ENCODE data around the gene DHODH.
"Not testable (repeated sequence)": the region's sequence is repeated elsewhere in the genome, so short reads cannot be mapped to it uniquely, and the experiment has no call there.

Gene DHODH

DNA sequence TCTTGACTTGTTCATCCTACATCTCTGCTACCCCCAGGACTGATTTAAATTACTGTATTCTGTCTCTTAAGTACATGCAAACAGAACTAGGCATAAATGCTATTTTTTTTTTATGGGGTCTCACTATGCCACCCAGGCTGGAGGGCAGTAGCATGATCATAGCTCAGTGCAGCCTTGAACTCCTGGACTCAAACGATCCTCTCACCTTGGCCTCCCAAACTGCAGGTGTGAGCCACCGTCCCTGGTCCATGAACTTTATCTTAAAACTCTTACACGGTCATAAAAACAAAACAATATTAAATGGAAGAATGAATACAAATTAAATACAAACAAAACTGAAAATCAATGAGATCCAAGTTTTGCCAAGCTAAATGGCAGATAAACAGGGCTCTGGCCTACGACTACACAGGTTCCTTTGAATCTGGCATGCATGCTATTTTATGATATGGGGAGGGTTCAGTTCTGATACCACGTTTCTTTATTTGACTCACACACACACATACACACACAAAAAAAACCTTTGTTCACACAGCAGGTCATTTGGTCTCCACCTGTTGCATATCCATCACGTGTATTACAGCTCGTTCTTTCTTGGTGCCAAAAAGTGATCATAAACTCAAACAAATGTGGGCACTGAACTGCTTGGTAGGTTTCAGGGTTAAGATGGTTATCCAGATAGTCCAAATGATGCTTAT is 7.2 kb upstream of the DHODH start:
- Mint-ChIP-seq H3K27ac (no peak overlapping the region), H3K9me3 (no peaks in the 10 kb centered on the region), H3K27me3 (peaks cover 9% of the 10 kb centered on the region), H3K36me3 (ENCODE audit: low read depth) (no peaks in the 10 kb centered on the region), H3K4me1 (ENCODE audit: low read depth) (peaks cover 7% of the 10 kb centered on the region), H3K4me3 (no peak overlapping the region)

DNA sequence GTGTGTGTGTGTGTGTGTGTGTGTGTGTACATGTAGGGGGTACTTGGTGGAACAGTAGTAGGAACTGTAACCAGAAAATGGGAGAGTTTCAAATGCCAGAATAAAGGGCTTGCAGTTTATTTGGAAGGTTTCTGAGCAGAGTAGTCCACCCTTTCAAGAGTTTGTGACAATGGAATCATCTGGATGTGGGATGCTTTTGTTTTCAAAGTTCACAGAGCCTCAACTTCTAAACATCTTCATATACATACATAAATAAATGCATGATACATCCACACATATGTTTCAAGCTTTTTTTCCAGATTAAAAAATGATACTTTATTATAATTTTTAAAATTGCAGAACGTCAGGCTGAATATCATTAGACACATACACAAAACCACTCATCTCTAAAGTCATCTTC is 5.9 kb upstream of the DHODH start:
- Mint-ChIP-seq H3K27me3 (peaks cover 3% of the 10 kb centered on the region), H3K27ac (no peak overlapping the region), H3K4me3 (no peak overlapping the region), H3K9me3 (no peaks in the 10 kb centered on the region), H3K36me3 (ENCODE audit: low read depth) (no peaks in the 10 kb centered on the region), H3K4me1 (ENCODE audit: low read depth) (peaks cover 7% of the 10 kb centered on the region)

DNA sequence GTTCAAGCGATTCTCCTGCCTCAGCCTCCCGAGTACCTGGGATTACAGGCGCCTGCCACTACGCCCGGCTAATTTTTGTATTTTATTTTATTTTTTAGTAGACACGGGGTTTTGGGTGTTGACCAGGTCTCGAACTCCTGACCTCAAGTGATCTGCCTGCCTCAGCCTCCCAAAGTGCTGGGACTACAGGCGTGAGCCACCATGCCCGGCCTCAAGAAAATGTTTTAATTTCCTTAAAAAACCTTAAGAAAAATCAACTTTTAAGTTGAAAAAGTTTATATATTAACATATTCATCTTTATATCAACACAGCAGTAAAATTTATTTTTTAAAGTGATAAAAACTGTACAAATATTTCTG is 500 bp upstream of the DHODH start:
- Mint-ChIP-seq H3K4me1 (ENCODE audit: low read depth) (peaks cover 34% of the 10 kb centered on the region), H3K36me3 (ENCODE audit: low read depth) (peaks cover 12% of the 10 kb centered on the region), H3K4me3 (peak overlapping the region; percentile 92)
- H3K9me3 Mint-ChIP-seq, H3K27ac Mint-ChIP-seq, H3K27me3 Mint-ChIP-seq: not testable (repeated sequence)

DNA sequence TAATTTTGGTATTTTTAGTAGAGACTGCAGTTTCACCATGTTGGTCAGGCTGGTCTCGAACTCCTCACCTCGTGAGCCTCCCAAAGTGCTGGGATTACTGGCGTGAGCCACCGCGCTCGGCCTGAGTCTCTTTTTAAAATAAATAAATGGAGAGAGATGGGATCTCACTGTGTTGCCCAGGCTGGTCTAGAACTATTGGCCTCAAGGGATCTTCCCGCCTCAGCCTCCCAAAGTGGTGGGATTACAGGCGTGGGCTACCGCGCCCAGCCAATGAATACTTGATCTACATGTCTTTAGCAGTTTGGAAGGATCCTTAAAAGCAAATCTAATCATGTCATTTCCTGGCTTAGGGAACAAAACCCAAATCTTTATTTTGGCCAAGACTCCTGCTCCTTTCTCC is 1.2 kb downstream of the DHODH start:
- Mint-ChIP-seq H3K27ac (peak overlapping the region; percentile 52), H3K4me3 (peak overlapping the region; percentile 80), H3K9me3 (no peaks in the 10 kb centered on the region), H3K27me3 (no peaks in the 10 kb centered on the region), H3K36me3 (ENCODE audit: low read depth) (peaks cover 19% of the 10 kb centered on the region), H3K4me1 (ENCODE audit: low read depth) (peaks cover 50% of the 10 kb centered on the region)

DNA sequence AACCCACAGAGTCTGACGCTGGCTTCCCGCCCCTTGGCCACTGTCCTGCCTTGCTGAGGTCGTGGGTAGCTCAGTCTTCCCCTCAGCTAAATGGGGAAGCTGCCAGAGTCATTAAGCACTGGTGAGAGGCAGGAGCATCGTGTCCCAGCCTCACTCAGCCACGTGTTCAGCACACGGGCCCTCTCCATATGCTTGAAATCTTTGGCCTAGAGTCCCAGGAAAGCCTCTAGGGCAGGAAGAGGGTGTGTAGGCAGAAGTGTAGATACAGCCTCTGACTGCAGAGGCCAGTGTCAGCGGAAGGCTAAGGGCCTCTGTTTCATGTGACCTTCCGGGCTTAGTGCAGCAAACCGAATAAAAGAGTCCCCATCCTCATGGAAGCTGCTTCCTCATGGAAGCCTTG is 4.1 kb downstream of the DHODH start:
- Mint-ChIP-seq H3K27me3 (no peaks in the 10 kb centered on the region), H3K36me3 (ENCODE audit: low read depth) (peaks cover 45% of the 10 kb centered on the region), H3K4me3 (no peak overlapping the region), H3K27ac (no peak overlapping the region), H3K9me3 (no peaks in the 10 kb centered on the region), H3K4me1 (ENCODE audit: low read depth) (peaks cover 50% of the 10 kb centered on the region)

DNA sequence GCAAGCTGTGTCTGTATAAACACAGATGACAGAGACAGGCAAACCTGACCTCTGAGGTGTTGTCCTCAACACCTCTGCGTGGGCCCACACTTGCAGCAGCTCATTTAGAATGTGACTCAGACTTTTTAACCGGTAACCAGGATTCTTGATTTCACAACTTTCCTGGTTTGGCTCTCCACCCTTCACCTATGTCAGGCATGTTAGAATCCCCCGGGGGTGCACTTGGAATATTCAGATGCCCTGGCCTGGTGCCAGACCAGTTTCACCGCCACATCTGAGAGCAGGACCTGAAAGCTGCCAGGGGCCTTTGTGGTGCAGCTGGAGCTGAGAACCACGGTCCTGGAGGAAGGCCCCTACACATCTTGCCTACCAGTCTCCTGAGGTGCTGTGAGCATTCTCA is 4.8 kb downstream of the DHODH start:
- Mint-ChIP-seq H3K9me3 (no peaks in the 10 kb centered on the region), H3K4me1 (ENCODE audit: low read depth) (peaks cover 49% of the 10 kb centered on the region), H3K36me3 (ENCODE audit: low read depth) (peaks cover 49% of the 10 kb centered on the region), H3K27ac (peak overlapping the region; percentile 77), H3K4me3 (peak overlapping the region; percentile 17), H3K27me3 (no peaks in the 10 kb centered on the region)

DNA sequence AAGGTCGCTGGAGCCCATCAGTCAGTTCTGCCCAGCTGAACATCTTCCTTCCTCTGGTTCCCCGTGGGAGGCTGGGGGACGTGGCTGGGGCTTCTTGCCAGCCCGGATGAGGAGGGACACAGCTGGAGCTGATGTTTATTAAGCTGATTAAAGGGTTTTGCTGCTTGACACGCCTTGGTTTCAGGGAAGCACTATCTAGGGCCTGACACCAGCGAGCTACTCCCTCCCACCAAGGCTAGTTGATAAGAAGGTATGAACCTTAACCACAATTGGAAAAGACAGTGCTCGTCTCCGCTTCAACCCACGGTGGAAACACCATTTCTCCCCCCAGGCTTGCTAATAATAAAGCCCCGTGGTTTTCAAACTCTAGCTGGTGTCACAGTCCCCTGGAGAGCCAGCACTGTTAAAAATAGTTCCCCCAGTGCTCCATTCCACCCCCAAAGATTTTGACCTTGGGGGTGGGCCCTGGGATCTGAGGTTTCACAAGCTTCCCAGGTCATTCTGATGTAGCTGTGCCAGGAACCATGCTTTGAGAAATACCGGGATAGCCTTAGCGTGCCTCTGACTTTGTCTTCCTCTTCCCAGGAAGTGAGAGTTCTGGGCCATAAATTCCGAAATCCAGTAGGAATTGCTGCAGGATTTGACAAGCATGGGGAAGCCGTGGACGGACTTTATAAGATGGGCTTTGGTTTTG is 5.5 kb downstream of the DHODH start:
- Mint-ChIP-seq H3K4me3 (peak overlapping the region; percentile 14), H3K36me3 (ENCODE audit: low read depth) (peaks cover 45% of the 10 kb centered on the region), H3K4me1 (ENCODE audit: low read depth) (peaks cover 45% of the 10 kb centered on the region), H3K9me3 (no peaks in the 10 kb centered on the region), H3K27ac (peak overlapping the region; percentile 77), H3K27me3 (no peaks in the 10 kb centered on the region)

DNA sequence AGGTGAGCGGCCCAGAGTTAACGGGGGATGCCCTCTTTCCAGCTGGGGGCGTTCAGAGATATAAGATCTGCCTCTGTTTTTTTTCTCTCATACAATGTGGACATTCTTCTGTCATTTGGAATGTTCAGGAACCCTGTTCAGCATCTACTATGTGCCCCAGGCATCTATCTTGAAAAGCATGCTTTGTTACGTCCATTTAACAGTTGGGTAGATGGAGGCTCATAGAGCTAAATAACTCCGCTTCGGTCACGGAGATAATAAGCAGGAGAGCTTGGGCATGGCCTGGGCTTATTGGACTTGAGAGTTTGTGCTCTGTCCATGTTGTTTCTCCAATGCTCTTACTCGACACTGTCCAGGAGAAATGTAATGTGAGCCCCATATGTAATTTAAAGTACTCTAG is 6.1 kb downstream of the DHODH start:
- no peak overlapping the region for H3K4me3 Mint-ChIP-seq
- peaks cover 50% of the 10 kb centered on the region for H3K36me3 Mint-ChIP-seq (ENCODE audit: low read depth)
- H3K4me1 Mint-ChIP-seq (ENCODE audit: low read depth): peaks cover 43% of the 10 kb centered on the region
- H3K9me3 Mint-ChIP-seq: no peaks in the 10 kb centered on the region
- no peaks in the 10 kb centered on the region for H3K27me3 Mint-ChIP-seq
- peak overlapping the region; percentile 50 for H3K27ac Mint-ChIP-seq

DNA sequence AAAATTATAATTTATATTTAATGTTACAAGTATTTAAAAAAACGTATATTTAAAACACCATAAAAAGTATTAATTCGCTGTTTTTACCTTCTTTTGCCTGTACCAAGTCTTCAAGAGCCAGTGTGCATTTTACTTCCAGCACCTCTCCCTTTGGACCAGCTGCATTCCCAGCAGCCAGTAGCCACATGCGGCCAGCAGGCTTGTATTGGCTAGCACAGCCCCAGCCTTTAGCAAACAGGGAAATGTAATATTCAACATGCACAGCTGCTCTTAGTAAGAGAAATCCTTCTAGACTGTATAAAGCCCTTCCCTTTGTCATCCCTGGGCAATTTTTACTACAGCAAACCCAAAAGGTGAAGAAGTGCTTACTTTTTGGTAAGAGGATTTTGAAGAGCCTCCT is 6.6 kb downstream of the DHODH start:
- Mint-ChIP-seq H3K4me3 (no peak overlapping the region), H3K36me3 (ENCODE audit: low read depth) (peaks cover 46% of the 10 kb centered on the region), H3K9me3 (no peaks in the 10 kb centered on the region), H3K27ac (no peak overlapping the region), H3K4me1 (ENCODE audit: low read depth) (peaks cover 39% of the 10 kb centered on the region), H3K27me3 (no peaks in the 10 kb centered on the region)

DNA sequence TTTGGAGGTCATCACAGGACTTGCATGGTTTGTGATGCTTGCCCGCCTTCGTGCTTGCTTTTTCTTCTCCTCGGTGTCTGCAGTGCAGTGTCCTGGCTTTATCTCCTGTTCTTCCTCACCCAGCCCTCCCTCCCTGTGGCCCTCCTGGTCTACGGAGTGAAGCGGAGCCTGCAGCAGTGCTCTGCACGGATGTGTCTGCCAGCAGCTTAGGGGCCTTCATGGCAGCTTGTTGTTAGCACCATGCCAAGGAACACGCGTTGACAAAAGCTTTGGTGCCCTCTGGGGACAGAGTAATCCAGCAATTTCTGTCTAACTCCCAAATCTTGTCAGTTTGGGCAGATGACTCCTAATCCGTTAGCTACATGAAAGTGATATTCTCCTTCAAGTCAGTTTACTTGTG is 9.9 kb downstream of the DHODH start:
- peaks cover 51% of the 10 kb centered on the region for H3K36me3 Mint-ChIP-seq (ENCODE audit: low read depth)
- no peaks in the 10 kb centered on the region for H3K9me3 Mint-ChIP-seq
- H3K4me1 Mint-ChIP-seq (ENCODE audit: low read depth): peaks cover 12% of the 10 kb centered on the region
- no peaks in the 10 kb centered on the region for H3K27me3 Mint-ChIP-seq
- no peak overlapping the region for H3K27ac Mint-ChIP-seq
- no peak overlapping the region for H3K4me3 Mint-ChIP-seq

DNA sequence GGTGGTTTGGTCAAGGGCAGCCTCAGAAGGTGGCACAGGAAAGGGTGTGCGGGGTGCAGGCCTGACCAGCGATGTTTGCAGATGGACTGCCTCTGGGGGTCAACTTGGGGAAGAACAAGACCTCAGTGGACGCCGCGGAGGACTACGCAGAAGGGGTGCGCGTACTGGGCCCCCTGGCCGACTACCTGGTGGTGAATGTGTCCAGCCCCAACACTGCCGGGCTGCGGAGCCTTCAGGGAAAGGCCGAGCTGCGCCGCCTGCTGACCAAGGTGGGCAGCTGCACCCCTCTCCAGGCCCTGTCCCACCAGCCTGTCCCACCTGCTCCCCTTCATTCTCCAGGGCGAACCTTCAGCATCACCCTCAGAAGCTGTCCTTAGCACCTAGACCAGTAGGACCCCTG is 12.5 kb downstream of the DHODH start:
- no peaks in the 10 kb centered on the region for H3K27me3 Mint-ChIP-seq
- peaks cover 50% of the 10 kb centered on the region for H3K36me3 Mint-ChIP-seq (ENCODE audit: low read depth)
- peak overlapping the region; percentile 61 for H3K27ac Mint-ChIP-seq
- no peak overlapping the region for H3K4me3 Mint-ChIP-seq
- H3K9me3 Mint-ChIP-seq: no peaks in the 10 kb centered on the region
- H3K4me1 Mint-ChIP-seq (ENCODE audit: low read depth): no peaks in the 10 kb centered on the region

DNA sequence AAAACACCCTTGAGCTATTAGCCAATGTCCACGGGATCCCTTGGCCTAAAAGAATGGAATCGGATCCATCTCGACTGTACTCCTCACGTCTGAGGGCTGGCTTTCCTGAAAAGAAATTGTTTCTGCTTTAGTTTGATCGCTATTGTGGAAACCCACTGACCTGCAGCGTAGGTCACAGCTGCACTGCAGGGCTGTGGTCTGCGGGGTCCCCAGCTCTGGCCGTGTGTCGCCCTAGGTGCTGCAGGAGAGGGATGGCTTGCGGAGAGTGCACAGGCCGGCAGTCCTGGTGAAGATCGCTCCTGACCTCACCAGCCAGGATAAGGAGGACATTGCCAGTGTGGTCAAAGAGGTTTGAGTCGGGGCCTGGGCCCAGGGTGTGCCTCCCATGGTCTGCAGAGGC is 13.6 kb downstream of the DHODH start:
- Mint-ChIP-seq H3K4me1 (ENCODE audit: low read depth) (no peaks in the 10 kb centered on the region), H3K36me3 (ENCODE audit: low read depth) (peaks cover 39% of the 10 kb centered on the region), H3K27ac (no peak overlapping the region), H3K27me3 (no peaks in the 10 kb centered on the region), H3K9me3 (no peaks in the 10 kb centered on the region), H3K4me3 (no peak overlapping the region)

DNA sequence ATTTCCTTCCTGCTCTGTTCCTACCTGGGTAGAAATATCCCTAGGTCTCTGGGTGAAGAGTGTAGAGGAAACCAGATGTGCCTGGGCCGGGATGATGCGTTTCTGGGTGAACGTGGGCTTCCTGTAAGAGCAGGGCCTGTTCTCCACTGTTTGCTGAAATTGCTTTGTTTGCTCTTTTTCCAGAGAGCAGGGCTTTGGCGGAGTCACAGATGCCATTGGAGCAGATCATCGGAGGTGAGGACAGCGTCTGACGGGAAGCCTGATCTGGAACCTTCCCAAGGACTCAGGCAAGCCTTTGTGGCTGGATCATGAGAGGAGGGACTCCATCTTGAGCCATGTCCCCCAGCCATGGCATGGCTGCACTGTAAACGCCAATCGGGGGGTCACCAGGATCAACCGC is 15.4 kb downstream of the DHODH start:
- H3K4me3 Mint-ChIP-seq: no peak overlapping the region
- peaks cover 43% of the 10 kb centered on the region for H3K36me3 Mint-ChIP-seq (ENCODE audit: low read depth)
- no peaks in the 10 kb centered on the region for H3K27me3 Mint-ChIP-seq
- H3K9me3 Mint-ChIP-seq: no peaks in the 10 kb centered on the region
- no peaks in the 10 kb centered on the region for H3K4me1 Mint-ChIP-seq (ENCODE audit: low read depth)
- H3K27ac Mint-ChIP-seq: peak overlapping the region; percentile 6

DNA sequence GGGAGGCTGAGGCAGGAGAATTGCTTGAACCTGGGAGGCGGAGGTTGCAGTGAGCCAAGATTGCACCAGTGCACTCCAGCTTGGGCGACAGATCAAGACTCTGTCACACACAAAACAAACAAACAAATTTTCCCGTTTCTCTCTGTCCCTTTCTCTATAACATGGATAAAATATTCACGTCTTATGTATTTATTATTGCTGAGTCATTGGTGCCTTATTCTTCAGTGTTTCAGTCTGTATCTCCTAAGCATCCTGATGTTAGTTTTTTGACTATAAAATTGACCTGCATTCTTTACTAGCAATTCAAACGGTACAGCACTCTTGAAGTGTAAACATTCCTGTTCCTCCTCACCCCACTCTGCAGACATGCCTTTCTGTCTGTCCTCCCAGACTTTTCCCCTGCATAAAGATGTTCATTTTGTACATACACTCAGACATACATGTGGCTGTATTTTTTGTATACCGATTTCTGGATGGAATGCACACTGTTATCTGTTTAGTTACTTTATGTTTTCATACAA is 16.4 kb downstream of the DHODH start:
- no peaks in the 10 kb centered on the region for H3K9me3 Mint-ChIP-seq
- peaks cover 38% of the 10 kb centered on the region for H3K36me3 Mint-ChIP-seq (ENCODE audit: low read depth)
- H3K4me3 Mint-ChIP-seq: no peak overlapping the region
- H3K27ac Mint-ChIP-seq: peak overlapping the region; percentile 58
- no peaks in the 10 kb centered on the region for H3K4me1 Mint-ChIP-seq (ENCODE audit: low read depth)
- no peaks in the 10 kb centered on the region for H3K27me3 Mint-ChIP-seq

DNA sequence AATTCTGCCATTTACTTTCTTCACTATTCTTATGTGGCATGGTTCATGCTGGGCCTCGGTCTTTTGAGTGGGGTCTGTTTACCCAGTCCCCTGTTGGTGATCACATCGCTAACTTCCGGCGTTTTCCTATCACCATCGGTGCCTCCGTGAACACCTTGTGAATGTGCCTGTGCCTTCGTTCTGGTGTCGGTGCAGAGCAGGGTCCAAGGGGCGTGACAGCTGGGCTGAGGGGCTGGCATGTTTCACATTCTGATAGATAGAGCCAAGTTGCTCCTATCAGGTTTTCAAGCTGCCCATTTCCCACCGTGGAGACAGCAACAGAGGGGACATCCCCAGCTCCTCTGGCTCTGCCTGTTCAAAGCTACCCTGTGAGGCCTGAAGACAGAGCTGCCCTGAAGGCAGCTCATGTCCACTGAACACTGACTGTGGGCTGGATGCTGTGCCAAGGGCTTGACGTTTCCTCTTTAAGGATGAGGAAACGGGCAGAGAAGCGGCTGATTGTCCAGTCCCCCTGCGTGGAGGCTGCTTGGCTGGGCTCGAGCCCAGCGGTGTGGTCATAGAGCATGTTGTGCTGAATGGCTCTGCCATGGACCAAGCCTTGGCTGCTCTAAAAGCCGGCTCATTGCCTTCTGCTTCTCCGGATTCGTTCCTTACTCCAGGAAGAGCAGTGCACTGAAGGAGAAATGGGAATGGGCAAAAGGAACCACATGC is 17.0 kb downstream of the DHODH start:
- Mint-ChIP-seq H3K27me3 (no peaks in the 10 kb centered on the region), H3K9me3 (no peaks in the 10 kb centered on the region), H3K4me1 (ENCODE audit: low read depth) (no peaks in the 10 kb centered on the region), H3K27ac (peak overlapping the region; percentile 58), H3K36me3 (ENCODE audit: low read depth) (peaks cover 38% of the 10 kb centered on the region), H3K4me3 (no peak overlapping the region)
